HEK293 (cell line): Measurements from ENCODE around the gene CCDC160.
"Not testable (repeated sequence)": the region's sequence is repeated elsewhere in the genome, so short reads cannot be mapped to it uniquely, and the experiment has no call there.

Source experiments
- CTCF ChIA-PET: fragments of 350-600 bp; formaldehyde crosslinking; extraction: SDS; loops from one replicate; lab custom pipeline; 2021; ENCODE audit warnings: antibody characterized with exemption; lab: Yijun Ruan, JAX
- POLR2A ChIA-PET: fragments of 300-600 bp; formaldehyde crosslinking; extraction: SDS; loops from one replicate; lab custom pipeline; 2020; ENCODE audit warnings: antibody characterized with exemption, inconsistent platforms; lab: Yijun Ruan, JAX
- H3K27ac ChIP-seq: fragments of 200-500 bp; sonication (Bioruptor generic); 2 replicates; pipeline ENCODE4 v1.5.1; 2014; ENCODE audit warnings: low read depth, low read length, control low read depth, inconsistent platforms; ENCODE audit errors: extremely low read depth
- H3K36me3 ChIP-seq, 2 experiments: fragments of 200-500 bp in 1 of 2; sonication (Bioruptor generic) in 1 of 2; 1 replicate in 1 of 2; 2 replicates in 1 of 2; pipeline ENCODE4 v1.5.1; 2014 to 2017; ENCODE audit warnings: inconsistent platforms in 2 of 2, low read length in 2 of 2; ENCODE audit not compliant: control insufficient read depth in 2 of 2, insufficient read depth in 1 of 2
- H3K4me1 ChIP-seq: fragments of 200-500 bp; sonication (Bioruptor generic); 2 replicates; pipeline ENCODE4 v1.5.1; 2014; ENCODE audit warnings: mild to moderate bottlenecking, low read length, inconsistent platforms; ENCODE audit not compliant: control insufficient read depth, insufficient read depth
- H3K4me3 ChIP-seq: 2 replicates; pipeline ENCODE4 v1.5.1; 2011; ENCODE audit warnings: low read depth, mild to moderate bottlenecking, control low read depth, low read length, moderate library complexity
- H3K9me3 ChIP-seq: fragments of 200-500 bp; sonication (Bioruptor generic); 2 replicates; pipeline ENCODE4 v1.5.1; 2014; ENCODE audit warnings: low read depth, low read length, inconsistent platforms; ENCODE audit not compliant: control insufficient read depth, insufficient read depth
- GLI4 ChIP-seq: fragments of 450-650 bp; formaldehyde crosslinking; IDR thresholded peaks from 2 replicates; pipeline ENCODE4 v1.5.1; 2016; ENCODE audit warnings: missing biosample characterization, missing genetic modification characterization
- KLF1 ChIP-seq: fragments of 450-650 bp; formaldehyde crosslinking; IDR thresholded peaks from 2 replicates; pipeline ENCODE4 v1.5.1; 2016; ENCODE audit warnings: missing biosample characterization, missing genetic modification characterization
- SALL2 ChIP-seq: fragments of 450-650 bp; formaldehyde crosslinking; IDR thresholded peaks from 2 replicates; pipeline ENCODE4 v1.5.0; 2017; ENCODE audit warnings: missing biosample characterization, mild to moderate bottlenecking, missing genetic modification characterization, borderline replicate concordance
- SP7 ChIP-seq: fragments of 450-650 bp; formaldehyde crosslinking; IDR thresholded peaks from 2 replicates; pipeline ENCODE4 v1.5.1; 2016; ENCODE audit warnings: missing biosample characterization, missing genetic modification characterization
- WT1 ChIP-seq: fragments of 450-650 bp; formaldehyde crosslinking; IDR thresholded peaks from 2 replicates; pipeline ENCODE4 v1.5.1; 2016; ENCODE audit warnings: missing biosample characterization, missing genetic modification characterization
- ZBTB8A ChIP-seq: fragments of 450-650 bp; formaldehyde crosslinking; IDR thresholded peaks from 2 replicates; pipeline ENCODE4 v1.5.1; 2016; ENCODE audit warnings: missing biosample characterization, missing genetic modification characterization
- ZEB2 ChIP-seq: fragments of 450-650 bp; formaldehyde crosslinking; IDR thresholded peaks from 2 replicates; pipeline ENCODE4 v1.5.1; 2016; ENCODE audit warnings: missing biosample characterization, missing genetic modification characterization
- ZNF121 ChIP-seq: fragments of 450-650 bp; formaldehyde crosslinking; IDR thresholded peaks from 2 replicates; pipeline ENCODE4 v1.5.1; 2016; ENCODE audit warnings: missing biosample characterization, missing genetic modification characterization
- ZNF140 ChIP-seq: fragments of 450-650 bp; formaldehyde crosslinking; IDR thresholded peaks from 2 replicates; pipeline ENCODE4 v1.5.1; 2016; ENCODE audit warnings: missing biosample characterization, missing genetic modification characterization
- ZNF518A ChIP-seq: fragments of 450-650 bp; formaldehyde crosslinking; conservative IDR thresholded peaks from 2 replicates; pipeline ENCODE4 v1.5.1; 2016; ENCODE audit warnings: low read depth, missing biosample characterization, missing genetic modification characterization
- ZNF555 ChIP-seq: fragments of 450-650 bp; formaldehyde crosslinking; conservative IDR thresholded peaks from 2 replicates; pipeline ENCODE4 v1.5.1; 2017; ENCODE audit warnings: missing biosample characterization, mild to moderate bottlenecking, missing genetic modification characterization, inconsistent platforms
- ZNF645 ChIP-seq: fragments of 450-650 bp; formaldehyde crosslinking; IDR thresholded peaks from 2 replicates; pipeline ENCODE4; 2016; ENCODE audit warnings: missing biosample characterization, missing genetic modification characterization
- ZNF664 ChIP-seq: fragments of 450-650 bp; formaldehyde crosslinking; IDR thresholded peaks from 2 replicates; pipeline ENCODE4 v1.5.1; 2016; ENCODE audit warnings: missing biosample characterization, missing genetic modification characterization
- ZNF768 ChIP-seq: fragments of 450-650 bp; formaldehyde crosslinking; IDR thresholded peaks from 2 replicates; pipeline ENCODE4 v1.5.1; 2018; ENCODE audit warnings: missing biosample characterization, mild to moderate bottlenecking, missing genetic modification characterization

Gene CCDC160

GRCh38 chrX:134235236-134235635, 1.7 kb upstream of the CCDC160 start:
- Histone ChIP-seq H3K4me1 (no peaks in the 10 kb centered on the region; the same call in 1 of the 2 replicates), H3K36me3 (no peaks in the 10 kb centered on the region), H3K27ac (no peak overlapping the region), H3K4me3 (no peak overlapping the region), H3K9me3 (no peaks in the 10 kb centered on the region)
- ChIA-PET CTCF (interaction anchor here (0.8 kb wide), 1 partner anchor 19 kb away, joined by 3 read pairs; no protein-coding TSS in a partner anchor), POLR2A (no interaction called here)
- TF ChIP-seq ZNF140 (tag by site-specific recombination): no peak
- TF ChIP-seq ZNF664 (tag by site-specific recombination): no peak
- TF ChIP-seq ZBTB8A: no peak

GRCh38 chrX:134238144-134238543, 1.2 kb downstream of the CCDC160 start:
- H3K9me3 ChIP-seq, H3K27ac ChIP-seq, H3K4me3 ChIP-seq, POLR2A ChIA-PET, H3K4me1 ChIP-seq, H3K36me3 ChIP-seq: not testable (repeated sequence)
- TF ChIP-seq ZNF140 (tag by site-specific recombination): 0 out of 2 replicates have a peak, but pooled peaks have one; percentile 7
- peak; percentile 38; the same call in 1 of the 2 replicates for TF ChIP-seq ZNF121 (tag by site-specific recombination)
- CTCF ChIA-PET: interaction anchor here (0.7 kb wide), 1 partner anchor 709 kb away, joined by 4 read pairs; no protein-coding TSS in a partner anchor

- H3K4me3 ChIP-seq: no peak overlapping the region
- no peak overlapping the region for H3K27ac ChIP-seq
- H3K4me1 ChIP-seq: no peaks in the 10 kb centered on the region; the same call in 1 of the 2 replicates
- no peaks in the 10 kb centered on the region for H3K36me3 ChIP-seq
- no peak for TF ChIP-seq ZNF555 (tag by site-specific recombination)
- TF ChIP-seq ZNF518A: no peak
- ChIA-PET CTCF (interaction anchor here (0.7 kb wide), 1 partner anchor 708 kb away, joined by 4 read pairs; no protein-coding TSS in a partner anchor), POLR2A (no interaction called here)
- no peaks in the 10 kb centered on the region for H3K9me3 ChIP-seq
These were observed 2.0 kb downstream of the CCDC160 start for GRCh38 chrX:134239016-134239415.

- TF ChIP-seq SP7 (0 out of 2 replicates have a peak, but pooled peaks have one; percentile 34), GLI4 (tag by site-specific recombination) (no peak)
- ChIA-PET POLR2A (no interaction called here), CTCF (interaction anchor here (0.6 to 1.8 kb wide), 3 partner anchors 13 to 55 kb away, joined by 3 to 8 read pairs (median 4); no protein-coding TSS in a partner anchor)
- no peak overlapping the region for H3K4me3 ChIP-seq
- no peak overlapping the region for H3K27ac ChIP-seq
- H3K9me3 ChIP-seq: no peaks in the 10 kb centered on the region
- no peaks in the 10 kb centered on the region for H3K36me3 ChIP-seq
- H3K4me1 ChIP-seq: no peaks in the 10 kb centered on the region; the same call in 1 of the 2 replicates
These were observed 3.2 kb downstream of the CCDC160 start for GRCh38 chrX:134240209-134240608.

GRCh38 chrX:134241960-134242619, 5.1 kb downstream of the CCDC160 start:
- no peak overlapping the region for H3K27ac ChIP-seq
- no peaks in the 10 kb centered on the region; the same call in 1 of the 2 replicates for H3K4me1 ChIP-seq
- no peak overlapping the region for H3K4me3 ChIP-seq
- no peaks in the 10 kb centered on the region for H3K36me3 ChIP-seq
- ChIA-PET CTCF (interaction anchor here (0.6 to 1.0 kb wide), 2 partner anchors 12 to 14 kb away, joined by 3 to 6 read pairs; no protein-coding TSS in a partner anchor), POLR2A (no interaction called here)
- no peaks in the 10 kb centered on the region for H3K9me3 ChIP-seq
- 0 out of 2 replicates have a peak, but pooled peaks have one; percentile 34 for TF ChIP-seq ZNF768 (tag by site-specific recombination)
- no peak for TF ChIP-seq WT1 (tag by site-specific recombination)
- TF ChIP-seq KLF1 (tag by site-specific recombination): no peak
- no peak for TF ChIP-seq ZNF645 (tag by site-specific recombination)
- no peak for TF ChIP-seq ZEB2 (tag by site-specific recombination)
- no peak for TF ChIP-seq SALL2 (tag by site-specific recombination)
